Measurements from ENCODE around the gene FGGY.
"Not testable (repeated sequence)": the region's sequence is repeated elsewhere in the genome, so short reads cannot be mapped to it uniquely, and the experiment has no call there.

Gene FGGY

DNA sequence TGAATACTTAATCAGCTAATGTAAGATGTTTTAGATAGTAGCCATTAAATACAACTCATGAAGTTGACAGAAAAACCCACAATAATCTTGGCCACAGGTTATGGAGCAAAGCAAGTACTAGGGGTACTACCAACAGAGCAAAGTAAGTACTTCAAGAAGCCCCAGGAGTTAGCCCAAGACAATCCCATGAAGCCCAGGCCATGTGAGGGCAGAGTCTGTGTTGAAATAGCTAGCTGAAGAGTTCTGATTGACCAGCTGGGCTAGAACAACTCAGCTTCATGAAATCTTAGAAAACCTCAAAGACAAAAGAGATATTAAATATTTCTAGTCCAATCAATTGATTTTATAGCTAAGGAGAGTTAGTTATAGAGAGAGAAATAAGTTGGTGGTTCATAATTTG, 304.9 kb downstream of the FGGY start:
- no peak for DNase-seq

DNA sequence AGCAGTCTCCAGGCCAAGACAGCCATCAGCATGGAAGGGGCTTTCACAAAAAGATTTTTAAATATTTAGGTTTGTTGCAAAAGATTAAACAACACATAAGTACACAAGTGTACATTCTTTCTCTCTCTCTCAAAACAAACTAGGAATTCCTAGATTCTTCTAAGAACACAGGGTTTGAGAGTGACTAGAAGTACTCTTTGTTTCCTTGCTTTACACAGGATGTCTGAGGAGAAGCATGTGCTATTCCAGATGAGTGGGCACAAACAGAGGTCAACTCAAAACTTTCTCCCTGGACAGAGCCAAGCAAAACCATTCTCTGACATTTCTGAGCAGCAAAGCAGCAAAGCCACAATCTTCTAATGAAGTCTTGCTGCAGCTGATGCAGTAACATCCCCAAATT, 307.3 kb downstream of the FGGY start:
- DNase-seq, result no peak

DNA sequence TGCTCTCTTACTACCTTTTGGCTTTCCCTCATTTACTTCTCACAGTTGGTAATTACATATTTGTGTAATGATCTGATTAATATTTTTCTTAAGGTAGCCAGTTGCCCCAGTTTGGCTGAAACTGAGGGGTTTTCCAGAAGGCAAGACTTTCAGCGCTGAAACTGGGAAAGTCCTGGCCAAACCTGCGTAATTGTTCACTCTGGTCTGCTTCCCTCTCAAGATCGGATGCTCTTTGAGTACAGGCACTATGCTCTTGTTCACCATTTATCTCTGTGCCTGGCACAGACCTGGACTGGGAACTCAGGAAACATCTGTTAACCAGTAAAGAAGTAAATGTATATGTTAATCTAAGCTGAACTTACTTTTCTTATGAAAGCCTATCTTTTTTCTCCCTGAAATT, 308.3 kb downstream of the FGGY start:
- no peak for DNase-seq

DNA sequence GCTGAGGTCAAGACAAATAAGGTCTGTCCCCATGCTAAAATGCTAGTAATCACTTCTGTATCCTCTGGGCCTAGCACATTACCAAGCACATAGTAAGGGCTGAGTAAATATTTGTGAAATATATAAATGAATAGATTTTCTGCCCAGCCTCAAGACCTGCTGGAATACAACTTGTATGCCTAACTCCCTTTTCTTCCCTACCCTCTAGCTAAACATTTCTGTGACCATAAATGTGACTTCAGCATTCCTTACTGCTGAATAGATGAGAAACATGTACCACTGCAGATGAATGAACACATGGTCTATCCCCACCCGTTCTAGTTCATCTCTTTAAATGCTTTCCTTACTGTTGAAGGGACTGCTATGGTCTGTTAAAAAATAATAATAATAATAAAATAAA, 308.9 kb downstream of the FGGY start:
- no peak for DNase-seq

DNA sequence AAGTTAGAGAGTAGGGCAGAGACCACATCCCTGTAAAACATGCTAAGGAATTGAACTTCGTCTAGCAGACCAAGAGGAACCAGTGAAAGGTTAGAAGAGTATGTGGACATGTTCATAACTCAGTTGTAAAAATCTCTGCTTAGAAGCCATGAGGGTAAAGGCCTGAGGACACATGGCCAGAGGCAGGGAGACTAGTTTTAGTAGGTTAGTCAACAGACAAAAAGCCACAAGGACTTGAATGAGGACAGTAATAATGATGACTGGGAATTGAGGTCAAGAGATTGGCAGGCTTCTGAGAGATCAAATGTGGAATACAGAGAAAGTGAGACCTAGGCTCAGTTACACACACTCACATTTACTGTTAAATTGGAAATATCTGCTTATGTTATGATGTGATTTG, 312.4 kb downstream of the FGGY start:
- DNase-seq, result no peak

GRCh38 chr1:59610499-59610898, 313.6 kb downstream of the FGGY start:
- not testable (repeated sequence) for DNase-seq

GRCh38 chr1:59617434-59617833, 320.5 kb downstream of the FGGY start:
- no peak for DNase-seq

GRCh38 chr1:59619557-59619956, 322.7 kb downstream of the FGGY start:
- DNase-seq, result no peak

GRCh38 chr1:59625384-59625783, 328.5 kb downstream of the FGGY start:
- no peak for DNase-seq

GRCh38 chr1:59631561-59632255, 334.8 kb downstream of the FGGY start:
- no peak for DNase-seq

- DNase-seq, result no peak
Observed at GRCh38 chr1:59635097-59635496, 338.2 kb downstream of the FGGY start.

DNA sequence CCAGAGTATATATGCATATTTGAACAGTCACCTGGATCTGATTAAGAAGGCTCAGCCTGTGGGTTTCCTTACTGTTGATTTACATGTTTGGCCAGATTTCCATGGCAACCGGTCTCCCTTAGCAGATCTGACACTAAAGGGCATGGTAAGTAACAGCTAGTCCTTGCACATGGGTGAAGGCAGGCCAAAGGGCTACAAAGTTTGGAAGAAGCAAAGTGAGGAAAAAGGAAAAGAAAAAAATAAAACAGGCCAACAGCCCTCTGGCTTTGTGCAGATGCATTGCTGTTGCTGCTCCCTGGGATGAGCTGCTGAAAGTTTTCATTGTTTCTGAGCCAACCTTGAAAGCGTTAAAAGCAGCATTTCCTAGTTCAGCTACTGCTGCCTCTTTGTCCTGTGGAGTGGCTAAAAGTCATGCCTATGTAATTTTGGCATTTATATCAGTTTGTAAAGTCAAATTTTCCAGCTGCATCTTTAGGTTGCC, 341.4 kb downstream of the FGGY start:
- no peak for DNase-seq

DNA sequence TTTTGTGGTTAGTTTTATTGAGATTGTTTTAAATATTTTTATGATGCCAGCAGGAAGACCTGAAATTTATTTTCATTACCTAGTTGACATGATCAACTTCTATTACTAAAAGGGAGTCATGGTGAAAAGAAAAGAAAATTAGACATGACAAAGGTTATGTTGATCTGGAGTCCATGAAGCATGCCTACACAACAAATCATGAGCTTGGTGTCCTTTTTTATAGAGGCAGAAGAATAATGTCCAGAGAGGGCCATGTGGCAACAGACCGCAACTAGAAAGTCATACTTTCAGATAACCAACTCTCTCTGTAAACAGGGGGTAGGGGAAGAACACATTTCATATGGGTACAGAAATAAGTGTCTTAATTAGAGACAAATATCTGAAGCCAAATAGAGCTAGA, 342.4 kb downstream of the FGGY start:
- no peak for DNase-seq

GRCh38 chr1:59640851-59641250, 344.0 kb downstream of the FGGY start:
- DNase-seq, result no peak

GRCh38 chr1:59641836-59642235, 344.9 kb downstream of the FGGY start:
- DNase-seq, result no peak

- DNase-seq, result no peak
Observed at GRCh38 chr1:59643526-59643925, 346.6 kb downstream of the FGGY start.

DNA sequence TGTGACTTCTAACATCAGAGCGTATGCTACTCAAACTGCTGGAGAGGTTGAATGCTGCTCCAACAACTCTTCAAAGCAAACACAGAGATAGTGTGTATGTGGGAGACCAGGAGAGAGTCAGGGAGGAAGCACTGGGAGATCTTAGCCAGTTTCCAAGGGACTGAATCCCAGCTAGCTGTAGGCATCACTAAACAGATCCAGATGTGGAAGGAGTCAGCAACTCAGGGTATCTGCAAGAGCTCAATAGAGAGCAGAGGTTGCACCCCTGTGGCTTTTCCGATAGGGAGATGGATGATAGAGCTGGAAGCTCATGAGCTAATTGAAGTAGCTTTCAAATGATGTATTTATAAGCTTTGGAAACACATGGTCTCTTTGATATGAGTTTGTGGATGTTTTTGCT, 349.0 kb downstream of the FGGY start:
- DNase-seq, result no peak

- DNase-seq, result not testable (repeated sequence)
Observed at GRCh38 chr1:59653142-59653958, 356.5 kb downstream of the FGGY start.

- DNase-seq, result no peak
Observed at GRCh38 chr1:59653968-59654367, 357.1 kb downstream of the FGGY start.

DNA sequence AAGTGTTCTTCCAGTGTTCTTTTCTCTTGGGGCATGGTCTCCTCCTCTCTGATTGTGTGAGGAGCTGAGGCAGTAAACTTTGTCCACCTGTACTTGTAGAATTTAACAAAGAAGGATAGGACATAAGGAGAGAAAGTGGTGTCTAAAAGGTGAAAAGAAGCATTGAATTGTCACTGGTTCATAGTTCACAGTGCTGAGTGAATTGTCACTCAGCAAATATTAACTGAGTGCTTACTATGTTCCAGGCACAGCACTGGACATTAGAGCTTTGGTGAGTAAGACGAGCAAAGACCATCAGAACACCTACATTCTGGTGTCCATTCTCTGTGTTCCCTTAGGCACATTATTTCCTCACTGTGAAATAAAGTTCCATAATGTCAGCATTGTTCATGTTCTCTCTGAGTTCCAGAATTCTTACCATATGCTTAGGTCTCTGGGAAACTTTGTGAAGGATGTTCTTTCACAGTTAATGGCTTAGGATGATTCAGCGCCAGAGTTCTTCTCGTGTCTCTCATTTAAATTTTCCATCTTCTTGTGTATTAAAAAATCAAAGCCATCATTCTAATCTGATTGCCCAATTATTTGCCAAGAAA, 361.1 kb downstream of the FGGY start:
- no peak for DNase-seq

DNA sequence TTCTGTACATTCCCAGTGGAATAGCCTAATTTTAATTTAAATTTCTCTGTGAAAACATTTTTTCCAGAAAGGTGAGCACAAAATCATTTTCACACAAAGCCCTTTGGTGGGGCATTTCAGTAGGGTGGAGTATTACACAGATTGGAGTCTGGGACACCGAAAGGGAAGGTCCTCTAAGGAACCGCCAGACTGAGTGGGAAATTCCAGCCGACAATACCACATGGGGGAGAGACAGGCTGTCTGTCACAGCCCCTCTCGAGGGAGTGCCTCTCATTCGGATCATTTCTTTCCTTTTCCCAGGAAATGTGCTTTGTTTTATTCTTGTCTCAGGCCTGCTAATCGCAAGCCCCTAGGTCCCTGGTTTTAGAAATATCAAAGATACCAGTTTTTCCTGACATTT, 367.3 kb downstream of the FGGY start:
- no peak for DNase-seq

GRCh38 chr1:59666106-59666505, 369.2 kb downstream of the FGGY start:
- no peak for DNase-seq

DNA sequence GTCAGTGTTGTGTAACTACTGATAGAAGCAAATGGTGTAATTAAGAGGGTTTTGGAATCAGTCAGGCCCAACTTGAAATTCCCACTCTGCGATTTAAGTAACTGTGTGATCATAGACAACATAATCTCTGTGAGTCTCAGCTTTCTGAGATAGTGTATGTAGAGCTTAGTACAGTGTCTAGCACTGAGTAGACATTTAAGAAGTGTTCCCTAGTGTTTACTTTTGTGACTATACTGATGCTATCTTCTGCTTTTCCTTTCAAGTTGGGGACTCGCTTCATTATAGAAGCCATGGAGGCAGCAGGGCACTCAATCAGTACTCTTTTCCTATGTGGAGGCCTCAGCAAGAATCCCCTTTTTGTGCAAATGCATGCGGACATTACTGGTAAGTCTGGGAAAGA, 370.1 kb downstream of the FGGY start:
- no peak for DNase-seq

DNA sequence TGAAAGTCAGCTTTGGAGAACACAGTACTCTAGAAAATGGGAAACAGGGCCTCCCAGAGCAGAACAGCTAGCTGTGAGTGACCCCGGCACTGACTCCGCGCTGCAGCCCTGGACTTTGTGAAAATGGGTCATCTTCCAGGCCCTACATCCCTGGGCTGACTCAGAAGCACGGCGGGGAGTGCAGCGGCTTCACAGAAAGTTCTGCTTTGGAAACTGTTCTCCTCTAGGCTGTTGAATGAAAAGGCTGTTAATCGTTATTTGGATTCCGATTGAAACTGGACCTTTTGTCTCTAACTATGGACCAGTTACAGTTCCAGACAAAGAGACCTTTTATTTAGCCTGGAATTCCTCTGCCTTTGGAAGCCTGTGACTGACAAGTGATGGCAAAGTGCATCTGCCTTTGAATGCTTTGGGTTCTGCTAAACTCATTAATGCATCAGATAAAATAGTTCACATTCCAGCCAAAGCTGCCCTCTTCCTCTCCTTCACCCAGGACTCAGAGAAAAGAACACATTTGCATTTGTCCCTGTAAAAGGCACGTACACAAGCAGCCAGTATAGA, 372.9 kb downstream of the FGGY start:
- DNase-seq, result no peak
